Liver (tissue), 3 donors: ENCODE measurements around the gene CACNG6.

Experiments used
- EGR1 ChIP-seq, 2 donors: IDR thresholded peaks; 2 replicates each; pipeline ENCODE4 v1.6.1; 2016 to 2018; ENCODE audit warnings: antibody characterized with exemption in 2 of 2, low read depth in 2 of 2
- HNF4G ChIP-seq: IDR thresholded peaks from 2 replicates; pipeline ENCODE4 v1.6.1; 2016; ENCODE audit warnings: antibody characterized with exemption
- JUND ChIP-seq, 2 donors: IDR thresholded peaks; 2 replicates each; pipeline ENCODE4 v1.6.1; 2016; ENCODE audit warnings: antibody characterized with exemption in 2 of 2
- RAD21 ChIP-seq, 2 donors: IDR thresholded peaks; 2 replicates each; pipeline ENCODE4 v1.6.1; 2016; ENCODE audit warnings: antibody characterized with exemption in 2 of 2, mild to moderate bottlenecking in 2 of 2
- SP1 ChIP-seq: IDR thresholded peaks from 2 replicates; pipeline ENCODE4 v1.6.1; 2018; ENCODE audit warnings: antibody characterized with exemption, mild to moderate bottlenecking
- TAF1 ChIP-seq: conservative IDR thresholded peaks from 2 replicates; pipeline ENCODE4 v1.6.1; 2016; ENCODE audit warnings: antibody characterized with exemption, mild to moderate bottlenecking
- YY1 ChIP-seq: IDR thresholded peaks from 2 replicates; pipeline ENCODE4 v1.6.1; 2016; ENCODE audit warnings: antibody characterized with exemption, mild to moderate bottlenecking
- TF ChIP-seq, protein P1 (sequence below): fragments of 150-350 bp; IDR thresholded peaks from 2 replicates; pipeline ENCODE4 v1.5.1; 2017; ENCODE audit warnings: improper control_type of control experiment, low read depth, low read length; ENCODE audit not compliant: missing input control
- TF ChIP-seq, protein P2 (sequence below): IDR thresholded peaks from 2 replicates; pipeline ENCODE4 v1.6.1; 2016; ENCODE audit warnings: antibody characterized with exemption
- TF ChIP-seq, protein P3 (sequence below): IDR thresholded peaks from 2 replicates; pipeline ENCODE4 v1.6.1; 2016; ENCODE audit warnings: antibody characterized with exemption
- TF ChIP-seq, protein P4 (sequence below): IDR thresholded peaks from 2 replicates; pipeline ENCODE4 v1.6.1; 2016; ENCODE audit warnings: antibody characterized with exemption
- TF ChIP-seq, protein P5 (sequence below): IDR thresholded peaks from 2 replicates; pipeline ENCODE4 v1.6.1; 2016; ENCODE audit warnings: antibody characterized with exemption, mild to moderate bottlenecking
- donor health status: healthy.
- donor health status: healthy.

DNA sequence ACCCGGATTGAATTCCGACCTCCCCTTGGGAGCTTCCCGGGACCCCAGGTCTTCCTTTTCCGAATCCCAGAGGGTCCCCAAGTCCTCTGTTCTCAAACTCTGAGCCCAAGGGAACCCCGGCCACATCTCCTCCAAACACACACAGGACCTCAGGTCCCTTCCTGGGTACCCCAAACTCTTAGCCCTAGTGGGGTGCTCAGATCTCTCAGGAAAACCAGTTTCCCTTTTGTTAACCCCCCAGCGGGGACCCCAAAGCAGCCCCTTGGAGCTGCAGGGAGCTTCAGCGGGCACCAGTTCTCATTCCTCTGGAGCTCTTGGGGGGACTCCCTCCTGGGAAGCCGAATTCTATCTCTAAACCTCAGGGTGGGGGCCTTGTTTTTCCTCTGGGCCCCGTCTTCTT, 774 bp downstream of the CACNG6 start:
- TF ChIP-seq RAD21 (IDR thresholded peaks at IDR 0.05) (no peak), YY1 (no peak), TAF1 (no peak), JUND (IDR thresholded peaks at IDR 0.05) (no peak), EGR1 (IDR thresholded peaks at IDR 0.05; ENCODE audit: low read depth in 2 of 2) (no peak), SP1 (no peak), HNF4G (no peak)
- TF ChIP-seq, protein P1, sequence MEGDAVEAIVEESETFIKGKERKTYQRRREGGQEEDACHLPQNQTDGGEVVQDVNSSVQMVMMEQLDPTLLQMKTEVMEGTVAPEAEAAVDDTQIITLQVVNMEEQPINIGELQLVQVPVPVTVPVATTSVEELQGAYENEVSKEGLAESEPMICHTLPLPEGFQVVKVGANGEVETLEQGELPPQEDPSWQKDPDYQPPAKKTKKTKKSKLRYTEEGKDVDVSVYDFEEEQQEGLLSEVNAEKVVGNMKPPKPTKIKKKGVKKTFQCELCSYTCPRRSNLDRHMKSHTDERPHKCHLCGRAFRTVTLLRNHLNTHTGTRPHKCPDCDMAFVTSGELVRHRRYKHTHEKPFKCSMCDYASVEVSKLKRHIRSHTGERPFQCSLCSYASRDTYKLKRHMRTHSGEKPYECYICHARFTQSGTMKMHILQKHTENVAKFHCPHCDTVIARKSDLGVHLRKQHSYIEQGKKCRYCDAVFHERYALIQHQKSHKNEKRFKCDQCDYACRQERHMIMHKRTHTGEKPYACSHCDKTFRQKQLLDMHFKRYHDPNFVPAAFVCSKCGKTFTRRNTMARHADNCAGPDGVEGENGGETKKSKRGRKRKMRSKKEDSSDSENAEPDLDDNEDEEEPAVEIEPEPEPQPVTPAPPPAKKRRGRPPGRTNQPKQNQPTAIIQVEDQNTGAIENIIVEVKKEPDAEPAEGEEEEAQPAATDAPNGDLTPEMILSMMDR, result no peak
- TF ChIP-seq, protein P2, sequence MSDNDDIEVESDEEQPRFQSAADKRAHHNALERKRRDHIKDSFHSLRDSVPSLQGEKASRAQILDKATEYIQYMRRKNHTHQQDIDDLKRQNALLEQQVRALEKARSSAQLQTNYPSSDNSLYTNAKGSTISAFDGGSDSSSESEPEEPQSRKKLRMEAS, result no peak
- TF ChIP-seq, protein P3, sequence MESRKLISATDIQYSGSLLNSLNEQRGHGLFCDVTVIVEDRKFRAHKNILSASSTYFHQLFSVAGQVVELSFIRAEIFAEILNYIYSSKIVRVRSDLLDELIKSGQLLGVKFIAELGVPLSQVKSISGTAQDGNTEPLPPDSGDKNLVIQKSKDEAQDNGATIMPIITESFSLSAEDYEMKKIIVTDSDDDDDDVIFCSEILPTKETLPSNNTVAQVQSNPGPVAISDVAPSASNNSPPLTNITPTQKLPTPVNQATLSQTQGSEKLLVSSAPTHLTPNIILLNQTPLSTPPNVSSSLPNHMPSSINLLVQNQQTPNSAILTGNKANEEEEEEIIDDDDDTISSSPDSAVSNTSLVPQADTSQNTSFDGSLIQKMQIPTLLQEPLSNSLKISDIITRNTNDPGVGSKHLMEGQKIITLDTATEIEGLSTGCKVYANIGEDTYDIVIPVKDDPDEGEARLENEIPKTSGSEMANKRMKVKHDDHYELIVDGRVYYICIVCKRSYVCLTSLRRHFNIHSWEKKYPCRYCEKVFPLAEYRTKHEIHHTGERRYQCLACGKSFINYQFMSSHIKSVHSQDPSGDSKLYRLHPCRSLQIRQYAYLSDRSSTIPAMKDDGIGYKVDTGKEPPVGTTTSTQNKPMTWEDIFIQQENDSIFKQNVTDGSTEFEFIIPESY, result no peak
- TF ChIP-seq, protein P4, sequence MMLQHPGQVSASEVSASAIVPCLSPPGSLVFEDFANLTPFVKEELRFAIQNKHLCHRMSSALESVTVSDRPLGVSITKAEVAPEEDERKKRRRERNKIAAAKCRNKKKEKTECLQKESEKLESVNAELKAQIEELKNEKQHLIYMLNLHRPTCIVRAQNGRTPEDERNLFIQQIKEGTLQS, result no peak
- TF ChIP-seq, protein P5, sequence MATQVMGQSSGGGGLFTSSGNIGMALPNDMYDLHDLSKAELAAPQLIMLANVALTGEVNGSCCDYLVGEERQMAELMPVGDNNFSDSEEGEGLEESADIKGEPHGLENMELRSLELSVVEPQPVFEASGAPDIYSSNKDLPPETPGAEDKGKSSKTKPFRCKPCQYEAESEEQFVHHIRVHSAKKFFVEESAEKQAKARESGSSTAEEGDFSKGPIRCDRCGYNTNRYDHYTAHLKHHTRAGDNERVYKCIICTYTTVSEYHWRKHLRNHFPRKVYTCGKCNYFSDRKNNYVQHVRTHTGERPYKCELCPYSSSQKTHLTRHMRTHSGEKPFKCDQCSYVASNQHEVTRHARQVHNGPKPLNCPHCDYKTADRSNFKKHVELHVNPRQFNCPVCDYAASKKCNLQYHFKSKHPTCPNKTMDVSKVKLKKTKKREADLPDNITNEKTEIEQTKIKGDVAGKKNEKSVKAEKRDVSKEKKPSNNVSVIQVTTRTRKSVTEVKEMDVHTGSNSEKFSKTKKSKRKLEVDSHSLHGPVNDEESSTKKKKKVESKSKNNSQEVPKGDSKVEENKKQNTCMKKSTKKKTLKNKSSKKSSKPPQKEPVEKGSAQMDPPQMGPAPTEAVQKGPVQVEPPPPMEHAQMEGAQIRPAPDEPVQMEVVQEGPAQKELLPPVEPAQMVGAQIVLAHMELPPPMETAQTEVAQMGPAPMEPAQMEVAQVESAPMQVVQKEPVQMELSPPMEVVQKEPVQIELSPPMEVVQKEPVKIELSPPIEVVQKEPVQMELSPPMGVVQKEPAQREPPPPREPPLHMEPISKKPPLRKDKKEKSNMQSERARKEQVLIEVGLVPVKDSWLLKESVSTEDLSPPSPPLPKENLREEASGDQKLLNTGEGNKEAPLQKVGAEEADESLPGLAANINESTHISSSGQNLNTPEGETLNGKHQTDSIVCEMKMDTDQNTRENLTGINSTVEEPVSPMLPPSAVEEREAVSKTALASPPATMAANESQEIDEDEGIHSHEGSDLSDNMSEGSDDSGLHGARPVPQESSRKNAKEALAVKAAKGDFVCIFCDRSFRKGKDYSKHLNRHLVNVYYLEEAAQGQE, result no peak
